WTC11 (cell line): ENCODE data around the gene PTK6. TPM values are rescaled to one million over a fixed set of nuclear protein-coding genes. Genes with fewer than 3 reads are reported as not detected.

ENCODE experiments used
- ATAC-seq: fragments of 200-7000 bp; cut with Tn5 transposase; 2 replicates; pipeline ENCODE4 v1.10.0; 2021; ENCODE audit warnings: mild to moderate bottlenecking, moderate library complexity
- CTCF ChIA-PET: fragments of 300-600 bp; sonication (Branson Sonifier 250); formaldehyde crosslinking; loops from one replicate; lab custom pipeline; 2021; ENCODE audit warnings: antibody characterized with exemption; lab: Charles Lee
- POLR2A ChIA-PET: fragments of 350-600 bp; sonication (Branson Sonifier 250); formaldehyde crosslinking; loops from one replicate; lab custom pipeline; 2021; ENCODE audit warnings: antibody characterized with exemption; lab: Charles Lee
- DNase-seq: peaks from one replicate; pipeline ENCODE4 v3.0.0; 2021; ENCODE audit warnings: low spot score
- H3K27ac Mint-ChIP-seq: 2 replicates; pipeline ENCODE4 v1.8.0; 2021; ENCODE audit warnings: mixed read lengths
- H3K27me3 Mint-ChIP-seq: 2 replicates; pipeline ENCODE4 v1.8.0; 2021; ENCODE audit warnings: low read depth, mild to moderate bottlenecking, moderate library complexity, mixed read lengths
- H3K36me3 Mint-ChIP-seq: 2 replicates; pipeline ENCODE4 v1.8.0; 2021; ENCODE audit warnings: mixed read lengths
- H3K4me1 Mint-ChIP-seq: 2 replicates; pipeline ENCODE4 v1.8.0; 2022; ENCODE audit warnings: mixed read lengths
- H3K4me3 Mint-ChIP-seq: 2 replicates; pipeline ENCODE4 v1.8.0; 2021; ENCODE audit warnings: mild to moderate bottlenecking, moderate library complexity, mixed read lengths
- H3K9me3 Mint-ChIP-seq: 2 replicates; pipeline ENCODE4 v1.8.0; 2021; ENCODE audit warnings: mixed read lengths
- CBFB ChIP-seq: sonication (generic); formaldehyde crosslinking; IDR thresholded peaks from 2 replicates; pipeline ENCODE4 v1.8.1; 2022; ENCODE audit warnings: mild to moderate bottlenecking, low read depth, missing genetic modification reagents
- FOXP1 ChIP-seq: sonication (generic); formaldehyde crosslinking; IDR thresholded peaks from 2 replicates; pipeline ENCODE4 v1.8.0; 2022; ENCODE audit warnings: missing genetic modification reagents, mild to moderate bottlenecking, moderate library complexity, borderline replicate concordance
- GRHL2 ChIP-seq: fragments of 250-450 bp; sonication (Bioruptor Pico); IDR thresholded peaks from 2 replicates; pipeline ENCODE4 v1.8.0; 2022; ENCODE audit warnings: mild to moderate bottlenecking, moderate library complexity; ENCODE audit not compliant: insufficient replicate concordance, severe bottlenecking
- JUN ChIP-seq: sonication (generic); formaldehyde crosslinking; IDR thresholded peaks from 2 replicates; pipeline ENCODE4 v1.8.0; 2023; ENCODE audit warnings: mild to moderate bottlenecking, missing genetic modification reagents
- KAT7 ChIP-seq: sonication (generic); formaldehyde crosslinking; IDR thresholded peaks from 2 replicates; pipeline ENCODE4 v1.8.1; 2023; ENCODE audit warnings: missing genetic modification reagents, mild to moderate bottlenecking, borderline replicate concordance
- NFE2L1 ChIP-seq: sonication (generic); formaldehyde crosslinking; IDR thresholded peaks from 2 replicates; pipeline ENCODE4 v1.8.1; 2023; ENCODE audit warnings: missing genetic modification reagents
- SMAD4 ChIP-seq: sonication (generic); formaldehyde crosslinking; IDR thresholded peaks from 2 replicates; pipeline ENCODE4 v1.8.0; 2022; ENCODE audit warnings: mild to moderate bottlenecking, missing genetic modification reagents
- SP1 ChIP-seq: sonication (generic); formaldehyde crosslinking; conservative IDR thresholded peaks from 2 replicates; pipeline ENCODE4 v1.8.1; 2022; ENCODE audit warnings: missing genetic modification reagents
- ZBTB21 ChIP-seq: sonication (generic); formaldehyde crosslinking; IDR thresholded peaks from 2 replicates; pipeline ENCODE4 v1.8.1; 2023; ENCODE audit warnings: mild to moderate bottlenecking, missing genetic modification reagents, borderline replicate concordance
- ZNF121 ChIP-seq: sonication (generic); formaldehyde crosslinking; IDR thresholded peaks from 2 replicates; pipeline ENCODE4 v1.8.0; 2023; ENCODE audit warnings: missing genetic modification reagents
- ZNF317 ChIP-seq: sonication (generic); formaldehyde crosslinking; IDR thresholded peaks from 2 replicates; pipeline ENCODE4 v1.8.1; 2023; ENCODE audit warnings: low read depth, mild to moderate bottlenecking, moderate library complexity, missing genetic modification reagents, borderline replicate concordance
- ZNF396 ChIP-seq: fragments of 250-450 bp; sonication (Bioruptor Pico); IDR thresholded peaks from 2 replicates; pipeline ENCODE4 v1.8.0; 2021; ENCODE audit warnings: mild to moderate bottlenecking, moderate library complexity, borderline replicate concordance
- total RNA-seq: library from RNA; stranded (reverse); gene quantifications from 3 replicates; pipeline ENCODE4 v1.2.3, GENCODE V29; 2021
- TF ChIP-seq, protein P1 (sequence below): fragments of 250-450 bp; sonication (Bioruptor Pico); conservative IDR thresholded peaks from 2 replicates; pipeline ENCODE4 v1.9.0; 2021; ENCODE audit warnings: mild to moderate bottlenecking
- TF ChIP-seq, protein P2 (sequence below): fragments of 250-450 bp; sonication (Bioruptor Pico); IDR thresholded peaks from 2 replicates; pipeline ENCODE4 v1.9.0; 2021; ENCODE audit warnings: mild to moderate bottlenecking, borderline replicate concordance
- TF ChIP-seq, protein P3 (sequence below): fragments of 250-450 bp; sonication (Bioruptor Pico); IDR thresholded peaks from 2 replicates; pipeline ENCODE4 v1.9.0; 2021; ENCODE audit warnings: moderate library complexity, mild to moderate bottlenecking, inconsistent platforms, borderline replicate concordance
- TF ChIP-seq, protein P4 (sequence below): sonication (generic); formaldehyde crosslinking; IDR thresholded peaks from 2 replicates; pipeline ENCODE4 v1.8.0; 2022; ENCODE audit warnings: mild to moderate bottlenecking, missing genetic modification reagents

Gene PTK6
- total RNA-seq, 1 experiment from 2014 or later: 0.22 TPM

DNA sequence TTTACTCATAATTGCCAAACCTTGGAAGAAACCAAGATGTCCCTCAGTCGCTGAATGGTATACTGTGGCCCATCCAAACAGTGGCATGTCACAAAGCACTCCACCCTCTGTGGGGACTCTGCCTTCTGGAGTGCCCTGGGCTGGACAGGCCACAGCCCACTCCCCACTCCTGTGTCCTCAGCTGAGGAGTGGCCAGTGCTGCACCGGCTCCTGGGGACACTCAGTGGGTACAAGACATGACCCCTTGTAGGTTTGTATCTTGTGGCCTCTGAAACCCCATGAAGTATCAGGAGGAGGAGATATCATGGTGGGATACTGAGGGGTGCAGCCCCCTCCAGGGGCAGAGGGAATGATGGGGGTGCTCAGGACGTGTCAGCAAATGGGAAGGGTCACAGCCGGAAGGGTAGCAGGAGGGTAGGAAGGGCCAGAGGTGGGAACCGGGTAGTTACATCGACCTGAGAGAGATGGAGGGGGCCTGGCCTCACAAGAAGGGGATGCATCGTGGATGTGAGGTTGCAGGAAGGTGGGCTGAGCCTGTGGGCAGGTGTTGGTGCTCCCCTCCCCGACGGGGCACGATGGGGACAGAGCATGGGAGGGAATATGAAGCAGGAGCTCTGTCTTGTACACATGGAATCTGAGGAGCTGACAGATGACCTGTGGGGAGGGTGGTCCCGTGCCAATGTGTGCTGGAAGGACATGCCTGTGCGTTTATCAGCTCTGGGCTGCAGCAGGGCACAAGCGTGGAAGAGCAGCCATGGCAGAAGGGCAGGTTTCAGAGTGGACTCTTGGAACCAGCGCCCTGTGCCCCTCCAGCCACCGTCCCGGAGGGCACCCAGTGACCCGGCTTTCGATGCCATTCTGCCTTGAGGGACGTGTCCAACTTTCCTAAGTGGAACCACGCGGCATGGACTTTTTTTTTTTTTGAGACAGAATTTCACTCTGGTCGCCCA lies 48.7 kb upstream of the PTK6 start:
- Mint-ChIP-seq H3K4me1 (no peaks in the 10 kb centered on the region), H3K27me3 (no peaks in the 10 kb centered on the region), H3K27ac (no peak overlapping the region; the same call in 1 of the 2 replicates), H3K4me3 (no peak overlapping the region), H3K36me3 (peaks cover 4% of the 10 kb centered on the region), H3K9me3 (no peaks in the 10 kb centered on the region)
- ATAC-seq: no peak
- ChIA-PET CTCF (interaction anchor here (0.9 kb wide), 1 partner anchor 48 kb away, joined by 3 read pairs; no protein-coding TSS in a partner anchor), POLR2A (no interaction called here)
- no peak for DNase-seq
- no peak for TF ChIP-seq GRHL2 (CRISPR knock-in tag)
- TF ChIP-seq FOXP1 (CRISPR knock-in tag): no peak
- TF ChIP-seq NFE2L1: no peak
- no peak for TF ChIP-seq CBFB (CRISPR knock-in tag)
- TF ChIP-seq ZBTB21 (CRISPR knock-in tag): no peak
- TF ChIP-seq, protein P1, sequence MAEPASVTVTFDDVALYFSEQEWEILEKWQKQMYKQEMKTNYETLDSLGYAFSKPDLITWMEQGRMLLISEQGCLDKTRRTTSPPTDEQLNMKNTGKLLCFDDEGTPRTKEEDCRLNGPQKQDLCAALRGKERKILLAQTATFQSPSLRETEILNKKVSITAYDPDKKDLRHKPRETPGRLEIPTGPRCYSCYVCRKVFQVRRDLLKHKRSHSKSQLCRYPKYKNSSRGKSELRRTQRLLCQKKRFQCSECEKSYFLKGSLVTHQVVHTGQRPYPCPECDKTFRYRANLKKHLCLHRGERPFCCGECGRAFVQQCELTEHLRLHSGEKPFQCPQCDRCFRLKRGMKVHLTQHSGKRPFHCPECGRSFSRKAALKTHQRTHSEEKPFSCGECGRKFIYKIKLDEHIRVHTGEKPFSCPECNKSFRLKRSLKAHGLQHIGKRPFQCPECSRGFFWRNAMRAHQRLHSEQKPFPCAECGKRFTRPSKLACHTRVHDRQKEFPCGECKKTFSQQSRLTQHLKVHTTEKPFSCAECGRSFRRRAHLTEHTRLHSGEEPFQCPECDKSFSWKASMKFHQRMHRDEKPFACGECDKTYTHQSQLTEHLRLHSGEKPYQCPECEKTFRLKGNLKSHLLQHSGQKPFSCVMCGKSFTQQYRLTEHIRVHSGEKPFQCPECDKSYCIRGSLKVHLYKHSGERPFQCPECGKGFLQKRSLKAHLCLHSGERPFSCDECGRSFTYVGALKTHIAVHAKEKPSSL: no peak
- TF ChIP-seq, protein P2, sequence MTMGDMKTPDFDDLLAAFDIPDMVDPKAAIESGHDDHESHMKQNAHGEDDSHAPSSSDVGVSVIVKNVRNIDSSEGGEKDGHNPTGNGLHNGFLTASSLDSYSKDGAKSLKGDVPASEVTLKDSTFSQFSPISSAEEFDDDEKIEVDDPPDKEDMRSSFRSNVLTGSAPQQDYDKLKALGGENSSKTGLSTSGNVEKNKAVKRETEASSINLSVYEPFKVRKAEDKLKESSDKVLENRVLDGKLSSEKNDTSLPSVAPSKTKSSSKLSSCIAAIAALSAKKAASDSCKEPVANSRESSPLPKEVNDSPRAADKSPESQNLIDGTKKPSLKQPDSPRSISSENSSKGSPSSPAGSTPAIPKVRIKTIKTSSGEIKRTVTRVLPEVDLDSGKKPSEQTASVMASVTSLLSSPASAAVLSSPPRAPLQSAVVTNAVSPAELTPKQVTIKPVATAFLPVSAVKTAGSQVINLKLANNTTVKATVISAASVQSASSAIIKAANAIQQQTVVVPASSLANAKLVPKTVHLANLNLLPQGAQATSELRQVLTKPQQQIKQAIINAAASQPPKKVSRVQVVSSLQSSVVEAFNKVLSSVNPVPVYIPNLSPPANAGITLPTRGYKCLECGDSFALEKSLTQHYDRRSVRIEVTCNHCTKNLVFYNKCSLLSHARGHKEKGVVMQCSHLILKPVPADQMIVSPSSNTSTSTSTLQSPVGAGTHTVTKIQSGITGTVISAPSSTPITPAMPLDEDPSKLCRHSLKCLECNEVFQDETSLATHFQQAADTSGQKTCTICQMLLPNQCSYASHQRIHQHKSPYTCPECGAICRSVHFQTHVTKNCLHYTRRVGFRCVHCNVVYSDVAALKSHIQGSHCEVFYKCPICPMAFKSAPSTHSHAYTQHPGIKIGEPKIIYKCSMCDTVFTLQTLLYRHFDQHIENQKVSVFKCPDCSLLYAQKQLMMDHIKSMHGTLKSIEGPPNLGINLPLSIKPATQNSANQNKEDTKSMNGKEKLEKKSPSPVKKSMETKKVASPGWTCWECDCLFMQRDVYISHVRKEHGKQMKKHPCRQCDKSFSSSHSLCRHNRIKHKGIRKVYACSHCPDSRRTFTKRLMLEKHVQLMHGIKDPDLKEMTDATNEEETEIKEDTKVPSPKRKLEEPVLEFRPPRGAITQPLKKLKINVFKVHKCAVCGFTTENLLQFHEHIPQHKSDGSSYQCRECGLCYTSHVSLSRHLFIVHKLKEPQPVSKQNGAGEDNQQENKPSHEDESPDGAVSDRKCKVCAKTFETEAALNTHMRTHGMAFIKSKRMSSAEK (CRISPR knock-in tag): no peak
- TF ChIP-seq ZNF317 (CRISPR knock-in tag): no peak
- TF ChIP-seq, protein P3, sequence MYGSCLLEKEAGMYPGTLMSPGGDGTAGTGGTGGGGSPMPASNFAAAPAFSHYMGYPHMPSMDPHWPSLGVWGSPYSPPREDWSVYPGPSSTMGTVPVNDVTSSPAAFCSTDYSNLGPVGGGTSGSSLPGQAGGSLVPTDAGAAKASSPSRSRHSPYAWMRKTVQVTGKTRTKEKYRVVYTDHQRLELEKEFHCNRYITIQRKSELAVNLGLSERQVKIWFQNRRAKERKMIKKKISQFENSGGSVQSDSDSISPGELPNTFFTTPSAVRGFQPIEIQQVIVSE: no peak
- TF ChIP-seq ZNF121 (CRISPR knock-in tag): no peak
- no peak for TF ChIP-seq JUN (CRISPR knock-in tag)
- TF ChIP-seq, protein P4, sequence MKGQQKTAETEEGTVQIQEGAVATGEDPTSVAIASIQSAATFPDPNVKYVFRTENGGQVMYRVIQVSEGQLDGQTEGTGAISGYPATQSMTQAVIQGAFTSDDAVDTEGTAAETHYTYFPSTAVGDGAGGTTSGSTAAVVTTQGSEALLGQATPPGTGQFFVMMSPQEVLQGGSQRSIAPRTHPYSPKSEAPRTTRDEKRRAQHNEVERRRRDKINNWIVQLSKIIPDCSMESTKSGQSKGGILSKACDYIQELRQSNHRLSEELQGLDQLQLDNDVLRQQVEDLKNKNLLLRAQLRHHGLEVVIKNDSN (CRISPR knock-in tag): no peak
- no peak for TF ChIP-seq ZNF396 (CRISPR knock-in tag)
- no peak for TF ChIP-seq SP1
- TF ChIP-seq SMAD4 (CRISPR knock-in tag): no peak
- TF ChIP-seq KAT7 (CRISPR knock-in tag): no peak
- TF ChIP-seq, all 79 proteins: peak for 0
